ENCODE measurements around the gene HOXA3.

GRCh38 chr7:27132214-27132613 lies 20.2 kb downstream of the HOXA3 start:
- TF ChIP-seq, protein P1, sequence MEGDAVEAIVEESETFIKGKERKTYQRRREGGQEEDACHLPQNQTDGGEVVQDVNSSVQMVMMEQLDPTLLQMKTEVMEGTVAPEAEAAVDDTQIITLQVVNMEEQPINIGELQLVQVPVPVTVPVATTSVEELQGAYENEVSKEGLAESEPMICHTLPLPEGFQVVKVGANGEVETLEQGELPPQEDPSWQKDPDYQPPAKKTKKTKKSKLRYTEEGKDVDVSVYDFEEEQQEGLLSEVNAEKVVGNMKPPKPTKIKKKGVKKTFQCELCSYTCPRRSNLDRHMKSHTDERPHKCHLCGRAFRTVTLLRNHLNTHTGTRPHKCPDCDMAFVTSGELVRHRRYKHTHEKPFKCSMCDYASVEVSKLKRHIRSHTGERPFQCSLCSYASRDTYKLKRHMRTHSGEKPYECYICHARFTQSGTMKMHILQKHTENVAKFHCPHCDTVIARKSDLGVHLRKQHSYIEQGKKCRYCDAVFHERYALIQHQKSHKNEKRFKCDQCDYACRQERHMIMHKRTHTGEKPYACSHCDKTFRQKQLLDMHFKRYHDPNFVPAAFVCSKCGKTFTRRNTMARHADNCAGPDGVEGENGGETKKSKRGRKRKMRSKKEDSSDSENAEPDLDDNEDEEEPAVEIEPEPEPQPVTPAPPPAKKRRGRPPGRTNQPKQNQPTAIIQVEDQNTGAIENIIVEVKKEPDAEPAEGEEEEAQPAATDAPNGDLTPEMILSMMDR (conservative IDR thresholded peaks at IDR 0.05), result no peak
- no peak for TF ChIP-seq EZH2 (IDR thresholded peaks at IDR 0.05; ENCODE audit: low read depth)
